ENCODE measurements around the gene KIAA0930.
A peak's percentile ranks its signal among the peaks of the same experiment; 100 is the strongest.

KIAA0930 gene

DNA sequence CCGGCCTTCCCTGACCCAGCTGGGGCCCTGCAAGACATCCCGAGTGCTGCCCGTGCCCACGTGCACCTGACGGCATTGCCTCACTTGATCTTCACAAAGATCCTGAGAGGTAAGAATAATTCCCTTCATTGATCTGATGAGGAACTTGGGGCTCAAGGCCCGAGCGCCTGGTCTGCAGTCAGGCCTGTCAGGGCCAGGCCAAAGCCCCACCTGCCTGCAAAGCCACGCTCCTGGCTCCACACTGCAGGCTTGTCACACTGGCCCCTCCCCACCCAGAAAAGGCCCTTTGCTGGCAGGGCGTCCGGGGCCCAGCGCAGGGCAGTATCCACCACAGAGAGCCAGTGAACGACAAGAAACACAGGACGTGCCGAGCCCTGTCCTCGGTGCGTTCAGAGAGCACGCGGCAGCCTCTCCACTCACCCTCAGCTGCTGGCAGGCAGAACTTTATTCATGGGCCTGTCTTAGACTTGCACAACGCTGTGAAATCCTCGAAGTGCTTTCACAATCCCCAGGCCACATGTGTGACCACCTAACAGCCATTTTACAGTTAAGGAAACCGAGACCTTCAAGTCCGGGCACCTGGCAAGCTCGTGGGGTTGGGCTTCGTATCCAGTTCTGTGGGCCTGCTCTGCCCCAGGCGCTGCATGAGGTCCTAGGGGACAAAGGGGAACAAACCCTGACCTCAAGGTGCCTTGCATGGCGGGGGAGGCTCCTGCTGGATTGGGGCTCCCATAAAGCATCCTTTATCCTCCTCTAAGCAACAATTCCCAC is 14.8 kb downstream of the KIAA0930 start:
- TF ChIP-seq CTCF (IDR thresholded peaks at IDR 0.05; ENCODE audit: control extremely low read depth, extremely low read depth, low read depth, missing control alignments): no peak
- no peak for DNase-seq (ENCODE audit: extremely low spot score)

DNA sequence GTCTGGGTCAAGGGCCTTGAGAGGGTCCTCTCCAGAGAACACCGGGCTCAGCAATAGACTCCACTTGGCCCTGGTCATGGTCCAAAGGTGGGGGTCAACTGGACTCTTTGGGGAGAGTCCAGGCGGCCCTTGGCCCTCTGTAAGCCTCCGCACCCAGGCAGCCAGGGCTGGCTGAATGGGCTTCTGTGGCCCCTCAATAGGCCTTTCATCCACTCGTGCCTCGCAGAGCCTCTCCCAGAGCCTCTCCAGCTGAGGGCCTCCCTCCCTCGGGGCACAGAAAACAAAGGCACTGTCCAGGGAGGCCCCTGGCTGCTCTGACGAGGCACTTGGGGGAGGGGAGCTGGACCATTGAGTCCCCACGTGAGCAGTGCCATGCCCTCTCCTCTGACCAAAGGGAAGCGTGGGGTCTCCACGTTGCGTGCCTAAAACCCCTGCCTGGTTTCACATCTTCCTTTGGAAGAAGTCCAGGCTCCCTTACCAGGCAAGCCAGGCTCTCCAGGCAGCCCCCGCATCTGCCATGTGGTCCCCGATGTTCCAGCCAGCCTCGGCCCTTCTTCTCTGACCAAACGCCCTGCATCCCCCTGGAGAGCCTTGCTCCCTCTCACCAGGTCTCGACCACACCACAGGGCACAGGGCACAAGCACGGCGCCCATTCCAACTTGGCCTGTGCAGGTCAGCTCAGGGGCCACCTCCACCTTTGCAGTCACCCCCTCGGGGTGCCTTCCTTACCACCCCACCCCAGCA is 15.5 kb downstream of the KIAA0930 start:
- POLR2A ChIA-PET: no interaction called here

More for the DNA sequence above, 14.8 kb downstream of the KIAA0930 start:
- ChIA-PET CTCF (no interaction called here), POLR2A (no interaction called here)

DNA sequence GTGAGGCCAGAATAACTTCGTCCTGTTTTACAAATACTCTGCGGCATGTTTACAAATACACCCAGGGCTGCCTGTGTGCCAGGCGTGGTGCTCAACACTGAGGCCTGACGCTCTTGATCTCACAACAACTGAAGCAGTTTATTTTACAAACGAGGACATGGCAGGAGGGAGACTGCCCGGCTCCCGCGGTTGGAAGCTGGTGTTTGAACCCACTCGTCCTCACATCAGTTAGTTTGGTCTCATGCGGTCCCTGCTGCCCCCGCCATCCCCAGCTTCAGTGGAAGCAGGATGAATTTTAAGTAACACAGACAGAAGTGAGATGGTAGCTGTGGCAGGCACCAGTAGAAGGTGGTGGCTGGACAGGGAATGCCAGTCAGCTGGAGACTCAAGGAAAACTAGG is 16.4 kb downstream of the KIAA0930 start:
- POLR2A ChIA-PET: no interaction called here
- no peak for DNase-seq (ENCODE audit: extremely low spot score)
- CTCF ChIA-PET: no interaction called here
- TF ChIP-seq CTCF (IDR thresholded peaks at IDR 0.05; ENCODE audit: control extremely low read depth, extremely low read depth, low read depth, missing control alignments): no peak

More for the DNA sequence above, 15.5 kb downstream of the KIAA0930 start:
- TF ChIP-seq CTCF (IDR thresholded peaks at IDR 0.05; ENCODE audit: control extremely low read depth, extremely low read depth, low read depth, missing control alignments): no peak
- CTCF ChIA-PET: no interaction called here
- no peak for DNase-seq (ENCODE audit: extremely low spot score)

DNA sequence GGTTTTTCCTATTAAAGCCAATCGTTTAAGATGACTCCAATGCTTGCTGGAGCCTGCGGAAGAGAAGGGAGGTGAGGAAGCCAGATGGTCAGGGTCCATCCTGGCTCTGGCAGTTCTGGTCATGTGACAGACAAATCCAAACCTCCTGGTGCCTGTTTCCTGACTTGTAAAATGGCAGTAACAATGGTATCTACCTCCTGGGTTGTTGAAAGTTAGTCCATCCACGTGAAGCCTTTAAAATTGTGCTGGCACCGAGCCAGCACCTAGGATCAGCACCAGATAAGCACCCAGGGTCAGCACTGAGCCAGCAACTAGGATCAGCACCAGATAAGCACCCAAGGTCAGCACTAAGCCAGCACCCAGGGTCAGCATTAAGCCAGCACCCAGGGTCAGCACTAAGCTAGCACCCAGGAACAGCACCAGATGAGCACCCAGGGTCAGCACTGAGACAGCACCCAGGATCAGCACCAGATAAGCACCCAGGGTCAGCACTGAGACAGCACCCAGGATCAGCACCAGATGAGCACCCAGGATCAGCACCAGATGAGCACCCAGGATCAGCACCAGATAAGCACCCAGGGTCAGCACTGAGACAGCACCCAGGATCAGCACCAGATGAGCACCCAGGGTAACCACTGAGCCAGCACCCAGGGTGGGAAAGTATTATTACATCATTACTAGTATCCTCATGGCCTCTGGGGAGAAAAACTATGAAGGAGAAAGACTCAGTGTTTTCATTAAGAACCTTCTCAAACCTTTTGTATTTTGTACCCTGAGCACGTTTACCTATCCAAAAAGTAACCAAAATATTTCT is 17.2 kb downstream of the KIAA0930 start:
- DNase-seq (ENCODE audit: extremely low spot score): no peak
- ChIA-PET POLR2A (no interaction called here), CTCF (no interaction called here)
- no peak for TF ChIP-seq CTCF (IDR thresholded peaks at IDR 0.05; ENCODE audit: control extremely low read depth, extremely low read depth, low read depth, missing control alignments)

DNA sequence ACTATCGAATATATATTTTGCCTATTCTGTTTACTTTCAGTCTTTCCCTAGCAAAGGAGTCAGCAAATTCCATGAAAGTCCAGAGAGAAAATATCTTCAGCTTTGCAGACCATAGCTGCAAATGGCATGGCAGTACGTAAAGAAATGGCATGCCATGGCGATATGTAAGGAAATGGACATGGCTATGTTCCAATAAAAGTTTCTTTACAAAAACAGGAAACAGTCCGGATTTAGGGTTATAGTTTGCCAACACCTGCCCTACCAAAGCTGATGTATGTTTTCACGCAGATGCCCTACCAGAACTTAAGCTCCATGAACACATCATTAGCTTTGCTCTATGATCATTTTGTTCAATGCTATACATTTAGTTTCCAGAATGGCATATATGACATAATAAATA is 19.5 kb downstream of the KIAA0930 start:
- no peak for DNase-seq (ENCODE audit: extremely low spot score)
- TF ChIP-seq CTCF (IDR thresholded peaks at IDR 0.05; ENCODE audit: control extremely low read depth, extremely low read depth, low read depth, missing control alignments): no peak
- POLR2A ChIA-PET: no interaction called here
- CTCF ChIA-PET: interaction anchor here (1.4 to 4.0 kb wide), 3 partner anchors 12 to 16 kb away, joined by 3 to 23 read pairs (median 16); no protein-coding TSS in a partner anchor

DNA sequence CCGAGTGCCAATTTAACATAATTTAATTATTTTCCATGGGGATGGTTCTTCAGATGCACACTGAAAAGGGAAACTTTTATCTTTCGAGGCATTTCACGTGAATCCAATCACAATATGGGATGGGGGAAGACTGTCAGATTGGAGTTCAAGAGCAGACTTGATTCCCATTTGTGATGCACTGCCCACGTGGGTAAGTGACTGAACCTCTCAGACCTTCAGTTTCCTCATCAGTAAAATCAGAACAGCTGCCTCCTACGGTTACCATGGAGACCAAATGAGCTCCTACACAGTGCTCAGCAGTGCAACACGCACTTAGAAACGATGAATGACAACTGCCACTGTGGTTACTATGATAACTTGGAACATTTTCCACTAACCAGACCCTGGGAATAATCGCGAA is 21.7 kb downstream of the KIAA0930 start:
- ChIA-PET POLR2A (no interaction called here), CTCF (interaction anchor here (1.5 to 4.0 kb wide), 3 partner anchors 9 to 14 kb away, joined by 3 to 23 read pairs (median 6); no protein-coding TSS in a partner anchor)
- DNase-seq (ENCODE audit: extremely low spot score): peak; percentile 80
- TF ChIP-seq CTCF (IDR thresholded peaks at IDR 0.05; ENCODE audit: control extremely low read depth, extremely low read depth, low read depth, missing control alignments): no peak
